ENCODE data around the gene SIK3.

The SIK3 gene

DNA sequence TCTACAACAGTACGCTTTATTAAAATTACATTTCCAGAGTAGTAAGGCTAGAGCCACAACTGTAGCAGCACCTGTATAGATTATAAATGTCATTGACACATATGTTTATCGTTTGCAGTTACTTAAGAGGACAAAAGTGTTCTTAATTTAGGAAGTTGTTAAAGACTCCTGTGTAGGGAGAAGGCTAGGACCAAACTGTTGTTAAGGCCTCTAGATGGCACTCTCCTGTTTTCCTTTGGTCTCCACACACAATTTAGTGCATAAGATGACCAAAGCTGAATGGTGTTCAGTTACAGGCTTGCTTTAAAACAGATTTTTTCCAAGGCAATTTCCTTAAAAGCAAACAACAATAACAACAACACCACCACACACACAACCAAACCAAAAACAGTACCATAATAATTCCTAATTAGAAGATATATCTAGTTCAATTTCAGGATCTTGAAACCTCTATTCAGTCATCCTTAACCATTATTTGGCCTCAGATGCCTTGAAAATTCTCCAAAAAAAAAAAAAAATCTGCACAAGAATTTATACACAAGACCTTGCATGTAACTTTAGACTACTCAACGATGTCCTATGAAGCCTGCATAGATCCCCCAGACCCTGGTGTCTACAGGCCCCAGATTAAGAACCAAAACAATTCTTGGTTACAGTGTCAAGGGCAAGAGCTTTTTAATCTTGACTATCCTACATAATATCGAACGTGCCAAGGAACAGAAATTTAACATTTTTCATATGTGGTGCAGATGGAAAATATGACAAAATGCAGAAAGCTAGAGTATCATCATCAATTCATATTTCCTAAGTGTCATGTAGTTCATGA lies 218.2 kb downstream of the SIK3 start:
- TF ChIP-seq CTCF (IDR thresholded peaks at IDR 0.05; ENCODE audit: low read depth, low read length) = peak; percentile 38; the same call in 1 of the 2 replicates
- no peak overlapping the region for H3K4me3 ChIP-seq (ENCODE audit: low read depth, low read length)

DNA sequence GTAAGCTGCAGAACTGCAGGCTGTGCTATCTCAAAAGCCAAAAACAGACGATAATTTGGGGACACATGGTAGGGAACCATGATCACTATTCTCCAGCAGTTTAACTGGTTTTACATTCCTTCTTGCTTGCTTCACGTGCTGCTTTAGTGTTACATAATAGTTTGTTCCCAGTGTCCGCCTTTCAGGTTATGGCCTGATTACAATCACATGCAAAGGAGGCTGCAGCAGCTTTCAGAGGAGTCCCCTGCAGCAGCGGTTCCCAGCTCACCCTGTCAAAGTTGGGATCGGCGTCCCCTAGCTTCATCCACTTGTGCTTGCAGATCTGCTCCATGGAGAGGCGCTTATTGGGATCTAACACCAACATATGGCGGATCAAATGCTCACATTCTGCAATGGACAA lies 221.6 kb downstream of the SIK3 start:
- no peak for TF ChIP-seq CTCF (IDR thresholded peaks at IDR 0.05; ENCODE audit: low read depth, low read length)
- H3K4me3 ChIP-seq (ENCODE audit: low read depth, low read length) = no peak overlapping the region

- no peak overlapping the region for H3K4me3 ChIP-seq (ENCODE audit: low read depth, low read length)
- TF ChIP-seq CTCF (IDR thresholded peaks at IDR 0.05; ENCODE audit: low read depth, low read length) = no peak
Measured at GRCh38 chr11:116875194-116875593, 223.0 kb downstream of the SIK3 start.

DNA sequence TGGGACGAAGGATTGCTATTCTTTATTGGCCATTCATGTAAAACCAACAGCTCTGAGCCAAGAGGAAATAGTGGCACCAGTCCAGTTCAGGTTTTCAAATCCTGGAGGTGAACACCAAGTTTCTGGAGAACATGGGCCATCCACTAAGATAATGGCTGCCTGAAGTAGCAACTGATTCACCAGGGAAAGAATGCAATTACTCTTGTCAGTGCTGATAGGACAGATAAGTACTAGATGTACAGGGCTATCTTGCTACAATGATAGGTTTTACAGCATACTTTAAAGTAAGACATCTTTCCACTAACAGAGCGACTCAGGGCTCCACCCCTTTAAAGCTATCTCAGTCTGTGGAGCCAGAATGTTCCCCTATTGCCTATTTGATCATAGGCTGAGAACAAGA lies 224.0 kb downstream of the SIK3 start:
- TF ChIP-seq CTCF (IDR thresholded peaks at IDR 0.05; ENCODE audit: low read depth, low read length) = no peak

GRCh38 chr11:116873381-116873780 lies 224.8 kb downstream of the SIK3 start:
- TF ChIP-seq CTCF (IDR thresholded peaks at IDR 0.05; ENCODE audit: low read depth, low read length) = no peak
- H3K4me3 ChIP-seq (ENCODE audit: low read depth, low read length) = no peak overlapping the region

More for the DNA sequence above, 224.0 kb downstream of the SIK3 start:
- no peak overlapping the region for H3K4me3 ChIP-seq (ENCODE audit: low read depth, low read length)

DNA sequence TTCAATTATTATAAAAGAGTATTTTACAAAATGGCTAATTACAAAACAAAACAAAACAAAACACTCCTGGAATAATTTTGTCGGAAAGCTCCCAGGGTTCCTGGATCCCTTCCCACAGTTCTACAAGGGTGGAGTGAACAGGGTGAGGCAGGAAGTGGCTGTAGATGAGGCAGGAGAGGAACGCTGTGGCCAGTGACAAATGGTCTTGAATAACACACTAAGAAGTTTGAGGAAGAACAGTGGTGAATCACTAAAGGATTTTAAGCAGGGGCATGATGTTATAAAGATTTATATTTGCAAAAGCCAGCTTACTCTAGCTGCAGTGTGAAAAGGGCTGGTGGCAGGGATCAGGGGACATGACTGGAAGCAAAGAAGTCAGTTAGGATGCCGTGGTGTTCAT lies 227.0 kb downstream of the SIK3 start:
- no peak for TF ChIP-seq CTCF (IDR thresholded peaks at IDR 0.05; ENCODE audit: low read depth, low read length)
- no peak overlapping the region for H3K4me3 ChIP-seq (ENCODE audit: low read depth, low read length)

GRCh38 chr11:116870054-116870453 lies 228.2 kb downstream of the SIK3 start:
- TF ChIP-seq CTCF (IDR thresholded peaks at IDR 0.05; ENCODE audit: low read depth, low read length) = no peak
- H3K4me3 ChIP-seq (ENCODE audit: low read depth, low read length) = no peak overlapping the region

Data from WI38 (cell line).